HCT116 (cell line): Measurements from ENCODE around the gene PRAMEF1.

Experiments
- CEBPB ChIP-seq: IDR thresholded peaks from 2 replicates; pipeline ENCODE4 v1.6.1; 2012; ENCODE audit warnings: low read depth
- EZH2phosphoT487 ChIP-seq: fragments of 200-600 bp; IDR thresholded peaks from 2 replicates; pipeline ENCODE4 v1.6.1; 2018; ENCODE audit warnings: antibody characterized with exemption, borderline replicate concordance
- FOSL1 ChIP-seq: IDR thresholded peaks from 2 replicates; pipeline ENCODE4 v1.6.1; 2012; ENCODE audit warnings: low read depth
- POLR2A ChIP-seq: IDR thresholded peaks from 2 replicates; pipeline ENCODE4 v1.7.0; 2011; ENCODE audit warnings: borderline replicate concordance; ENCODE audit not compliant: insufficient read depth, insufficient read length; ENCODE audit errors: extremely low read depth
- TCF7L2 ChIP-seq: IDR thresholded peaks from 2 replicates; pipeline ENCODE4 v1.7.0; 2011; ENCODE audit warnings: borderline replicate concordance, inconsistent platforms; ENCODE audit not compliant: insufficient read depth, insufficient read length; ENCODE audit errors: extremely low read depth
- TF ChIP-seq, protein P1 (sequence below), 3 experiments: fragments of 200-600 bp in 1 of 3; sonication (generic) in 1 of 3; IDR thresholded peaks in 2 of 3; conservative IDR thresholded peaks in 1 of 3; 2 replicates each; pipeline ENCODE4 v1.5.1; 2012 to 2017; ENCODE audit warnings: low read depth in 2 of 3, low read length in 2 of 3, antibody characterized with exemption in 1 of 3, borderline replicate concordance in 1 of 3, control low read depth in 1 of 3, mild to moderate bottlenecking in 1 of 3, mixed read lengths in 1 of 3, mixed run types in 1 of 3, moderate library complexity in 1 of 3; ENCODE audit not compliant: insufficient read depth in 1 of 3
- TF ChIP-seq, protein P2 (sequence below): IDR thresholded peaks from 2 replicates; pipeline ENCODE4 v1.6.1; 2012

DNA sequence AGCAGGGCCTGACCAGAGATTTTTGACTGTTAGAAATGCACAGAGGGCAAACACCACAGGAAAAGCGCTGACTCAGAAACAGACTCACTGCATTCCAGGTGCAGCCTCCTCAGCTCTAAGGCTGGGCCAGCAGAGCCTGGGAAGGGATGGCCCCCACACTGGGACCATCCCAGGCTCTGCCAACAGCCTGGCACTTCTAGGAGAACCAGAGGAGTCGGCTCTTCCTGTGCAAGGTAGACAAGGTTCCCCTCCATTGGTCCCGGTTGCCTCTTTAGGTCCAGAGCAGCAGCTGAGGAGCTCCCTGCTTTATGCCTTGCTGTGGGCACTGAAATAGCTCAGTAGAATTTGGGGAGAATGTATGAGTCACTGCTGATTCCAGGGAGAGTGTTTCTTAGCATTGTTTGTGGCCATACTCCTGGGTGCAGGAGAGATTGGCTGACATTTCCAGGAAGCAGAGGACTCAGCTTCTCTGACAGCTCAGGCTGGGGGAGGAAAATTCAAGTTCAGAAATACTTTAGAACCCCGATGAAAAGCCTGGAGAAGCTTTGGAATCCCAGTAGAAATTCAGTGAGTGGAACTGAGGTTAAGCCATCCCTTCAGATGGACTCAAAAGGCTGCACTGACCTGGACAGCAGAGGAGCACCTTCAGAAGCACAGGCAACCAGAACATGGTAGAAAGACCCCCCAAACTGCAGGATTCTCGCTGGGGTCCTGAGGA is 19.7 kb downstream of the PRAMEF1 start:
- no peak for TF ChIP-seq TCF7L2
- TF ChIP-seq, protein P1, sequence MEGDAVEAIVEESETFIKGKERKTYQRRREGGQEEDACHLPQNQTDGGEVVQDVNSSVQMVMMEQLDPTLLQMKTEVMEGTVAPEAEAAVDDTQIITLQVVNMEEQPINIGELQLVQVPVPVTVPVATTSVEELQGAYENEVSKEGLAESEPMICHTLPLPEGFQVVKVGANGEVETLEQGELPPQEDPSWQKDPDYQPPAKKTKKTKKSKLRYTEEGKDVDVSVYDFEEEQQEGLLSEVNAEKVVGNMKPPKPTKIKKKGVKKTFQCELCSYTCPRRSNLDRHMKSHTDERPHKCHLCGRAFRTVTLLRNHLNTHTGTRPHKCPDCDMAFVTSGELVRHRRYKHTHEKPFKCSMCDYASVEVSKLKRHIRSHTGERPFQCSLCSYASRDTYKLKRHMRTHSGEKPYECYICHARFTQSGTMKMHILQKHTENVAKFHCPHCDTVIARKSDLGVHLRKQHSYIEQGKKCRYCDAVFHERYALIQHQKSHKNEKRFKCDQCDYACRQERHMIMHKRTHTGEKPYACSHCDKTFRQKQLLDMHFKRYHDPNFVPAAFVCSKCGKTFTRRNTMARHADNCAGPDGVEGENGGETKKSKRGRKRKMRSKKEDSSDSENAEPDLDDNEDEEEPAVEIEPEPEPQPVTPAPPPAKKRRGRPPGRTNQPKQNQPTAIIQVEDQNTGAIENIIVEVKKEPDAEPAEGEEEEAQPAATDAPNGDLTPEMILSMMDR (IDR thresholded peaks at IDR 0.05 in 2 of 3, conservative IDR thresholded peaks at IDR 0.05 in 1 of 3; ENCODE audit: borderline replicate concordance in 1 of 3, insufficient read depth in 1 of 3, low read depth in 2 of 3, low read length in 2 of 3): no peak
- TF ChIP-seq POLR2A: no peak
- no peak for TF ChIP-seq EZH2phosphoT487
- TF ChIP-seq FOSL1: no peak
- TF ChIP-seq, protein P2, sequence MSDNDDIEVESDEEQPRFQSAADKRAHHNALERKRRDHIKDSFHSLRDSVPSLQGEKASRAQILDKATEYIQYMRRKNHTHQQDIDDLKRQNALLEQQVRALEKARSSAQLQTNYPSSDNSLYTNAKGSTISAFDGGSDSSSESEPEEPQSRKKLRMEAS: no peak
- TF ChIP-seq CEBPB: no peak
